LNCaP clone FGC (cell line): ENCODE measurements around the gene SLC22A12.

Experiments
- DNase-seq: peaks from one replicate; pipeline ENCODE4 v3.0.0-alpha.2; 2011; ENCODE audit warnings: low read depth
- H3K4me3 ChIP-seq: 2 replicates; pipeline ENCODE4 v1.5.1; 2011; ENCODE audit warnings: mild to moderate bottlenecking, low read depth, low read length, control low read depth
- CTCF ChIP-seq: IDR thresholded peaks from 2 replicates; pipeline ENCODE4 v1.5.1; 2012; ENCODE audit warnings: mild to moderate bottlenecking; ENCODE audit not compliant: control insufficient read depth, insufficient read depth; ENCODE audit errors: extremely low read depth

The SLC22A12 gene

GRCh38 chr11:64577202-64577601 lies 13.8 kb upstream of the SLC22A12 start:
- TF ChIP-seq CTCF = no peak
- H3K4me3 ChIP-seq = no peak overlapping the region
- DNase-seq = no peak

GRCh38 chr11:64580412-64580811 lies 10.6 kb upstream of the SLC22A12 start:
- no peak overlapping the region for H3K4me3 ChIP-seq
- DNase-seq = peak; percentile 47

GRCh38 chr11:64581057-64581523 lies 9.9 kb upstream of the SLC22A12 start:
- H3K4me3 ChIP-seq = no peak overlapping the region
- DNase-seq = no peak
- no peak for TF ChIP-seq CTCF

More at GRCh38 chr11:64580412-64580811, 10.6 kb upstream of the SLC22A12 start:
- TF ChIP-seq CTCF = no peak

- no peak overlapping the region for H3K4me3 ChIP-seq
- no peak for TF ChIP-seq CTCF
- no peak for DNase-seq
These were observed 8.1 kb upstream of the SLC22A12 start for GRCh38 chr11:64582885-64583284.

- no peak overlapping the region for H3K4me3 ChIP-seq
- no peak for TF ChIP-seq CTCF
- no peak for DNase-seq
These were observed 7.4 kb upstream of the SLC22A12 start for GRCh38 chr11:64583296-64584262.

- no peak for TF ChIP-seq CTCF
- no peak for DNase-seq
These were observed 5.9 kb upstream of the SLC22A12 start for GRCh38 chr11:64585150-64585549.

More at GRCh38 chr11:64585150-64585549, 5.9 kb upstream of the SLC22A12 start:
- H3K4me3 ChIP-seq = no peak overlapping the region
